GM12878 (cell line): ENCODE results near the gene GAS2L2.

Experiments
- ATF2 ChIP-seq: IDR thresholded peaks from 2 replicates; pipeline ENCODE4 v1.6.1; 2012; ENCODE audit warnings: low read length, inconsistent platforms
- CBFB ChIP-seq: IDR thresholded peaks from 2 replicates; pipeline ENCODE4 v1.6.1; 2016; ENCODE audit warnings: antibody characterized with exemption, low read depth
- CTCF ChIP-seq, 3 experiments: IDR thresholded peaks in 2 of 3; conservative IDR thresholded peaks in 1 of 3; 2 replicates each; pipeline ENCODE4 v1.5.1; 2011; ENCODE audit warnings: low read depth in 3 of 3, low read length in 3 of 3, mild to moderate bottlenecking in 3 of 3, control low read depth in 2 of 3, moderate library complexity in 2 of 3, inconsistent platforms in 1 of 3, mixed read lengths in 1 of 3; ENCODE audit not compliant: control insufficient read depth in 2 of 3, insufficient read depth in 1 of 3; ENCODE audit errors: extremely low read depth in 1 of 3
- MTA2 ChIP-seq: fragments of 450-650 bp; IDR thresholded peaks from 2 replicates; pipeline ENCODE4 v1.6.1; 2016; ENCODE audit warnings: low read depth, mild to moderate bottlenecking, moderate library complexity
- MXI1 ChIP-seq: fragments of 150-350 bp; IDR thresholded peaks from 2 replicates; pipeline ENCODE4 v1.6.1; 2011; ENCODE audit warnings: low read depth, mild to moderate bottlenecking, inconsistent platforms, low read length, improper control_type of control experiment
- NFYB ChIP-seq: IDR thresholded peaks from 2 replicates; pipeline ENCODE4 v1.6.1; 2011; ENCODE audit warnings: low read depth, mild to moderate bottlenecking, low read length, improper control_type of control experiment, moderate library complexity; ENCODE audit not compliant: insufficient read depth
- POLR2AphosphoS2 ChIP-seq: IDR thresholded peaks from 2 replicates; pipeline ENCODE4 v1.6.1; 2011; ENCODE audit warnings: low read depth, mild to moderate bottlenecking, low read length, improper control_type of control experiment, moderate library complexity
- POLR2AphosphoS5 ChIP-seq: IDR thresholded peaks from 2 replicates; pipeline ENCODE4 v1.6.1; 2011; ENCODE audit warnings: mild to moderate bottlenecking, low read length, inconsistent platforms
- RFX5 ChIP-seq: IDR thresholded peaks from 2 replicates; pipeline ENCODE4 v1.6.1; 2011; ENCODE audit warnings: low read depth, low read length, improper control_type of control experiment
- SMC3 ChIP-seq: IDR thresholded peaks from 2 replicates; pipeline ENCODE4 v1.6.1; 2011; ENCODE audit warnings: low read length, improper control_type of control experiment, borderline replicate concordance
- WRNIP1 ChIP-seq: IDR thresholded peaks from 2 replicates; pipeline ENCODE4 v1.6.1; 2011; ENCODE audit warnings: low read depth, low read length, improper control_type of control experiment, borderline replicate concordance
- TF ChIP-seq, protein P1 (sequence below): fragments of 450-650 bp; IDR thresholded peaks from 2 replicates; pipeline ENCODE4 v1.6.1; 2017; ENCODE audit warnings: borderline replicate concordance

DNA sequence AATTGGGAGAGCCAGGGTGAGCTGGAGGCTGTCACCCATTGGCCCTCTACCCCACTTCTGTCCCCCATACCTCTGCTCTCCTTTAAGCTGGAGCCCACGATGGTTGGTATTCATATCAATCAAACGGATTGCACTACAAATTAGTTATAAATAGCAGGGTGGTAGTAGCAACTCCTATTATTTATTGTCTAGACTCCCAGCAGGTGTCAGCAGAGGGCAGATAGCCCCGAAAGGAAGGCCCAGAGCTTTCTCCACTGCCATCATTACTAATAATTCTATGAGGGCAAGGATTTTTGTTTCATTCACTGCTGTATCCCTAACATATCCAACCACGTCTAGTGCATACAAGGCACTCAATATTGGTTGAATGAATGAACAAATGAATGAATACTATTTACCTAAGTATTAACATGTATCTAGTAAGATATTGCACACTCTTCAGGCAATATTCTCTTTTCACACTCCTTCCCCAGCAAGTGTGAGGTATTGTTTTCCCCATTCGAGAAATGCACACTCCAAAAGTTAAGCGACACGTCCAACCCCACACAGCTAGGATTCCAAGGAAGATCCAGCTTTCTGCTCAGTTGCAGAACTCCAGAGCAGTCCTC is 14.0 kb upstream of the GAS2L2 start:
- TF ChIP-seq CTCF (IDR thresholded peaks at IDR 0.05 in 2 of 3, conservative IDR thresholded peaks at IDR 0.05 in 1 of 3; ENCODE audit: control insufficient read depth in 2 of 3, extremely low read depth in 1 of 3, insufficient read depth in 1 of 3, low read depth in 3 of 3, low read length in 3 of 3), result peak; percentile 31 to 52 (median 37); a peak in 4 of 6 replicates
- peak; percentile 46; the same call in 1 of the 2 replicates for TF ChIP-seq SMC3
- no peak for TF ChIP-seq RFX5
- no peak for TF ChIP-seq POLR2AphosphoS5
- TF ChIP-seq MTA2, result no peak
- TF ChIP-seq, protein P1, sequence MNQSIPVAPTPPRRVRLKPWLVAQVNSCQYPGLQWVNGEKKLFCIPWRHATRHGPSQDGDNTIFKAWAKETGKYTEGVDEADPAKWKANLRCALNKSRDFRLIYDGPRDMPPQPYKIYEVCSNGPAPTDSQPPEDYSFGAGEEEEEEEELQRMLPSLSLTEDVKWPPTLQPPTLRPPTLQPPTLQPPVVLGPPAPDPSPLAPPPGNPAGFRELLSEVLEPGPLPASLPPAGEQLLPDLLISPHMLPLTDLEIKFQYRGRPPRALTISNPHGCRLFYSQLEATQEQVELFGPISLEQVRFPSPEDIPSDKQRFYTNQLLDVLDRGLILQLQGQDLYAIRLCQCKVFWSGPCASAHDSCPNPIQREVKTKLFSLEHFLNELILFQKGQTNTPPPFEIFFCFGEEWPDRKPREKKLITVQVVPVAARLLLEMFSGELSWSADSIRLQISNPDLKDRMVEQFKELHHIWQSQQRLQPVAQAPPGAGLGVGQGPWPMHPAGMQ, result no peak
- no peak for TF ChIP-seq CBFB
- no peak for TF ChIP-seq NFYB
- TF ChIP-seq POLR2AphosphoS2, result no peak
- no peak for TF ChIP-seq MXI1
- TF ChIP-seq ATF2, result no peak
- no peak for TF ChIP-seq WRNIP1
